ENCODE data around the gene DDX20.

The DDX20 gene

DNA sequence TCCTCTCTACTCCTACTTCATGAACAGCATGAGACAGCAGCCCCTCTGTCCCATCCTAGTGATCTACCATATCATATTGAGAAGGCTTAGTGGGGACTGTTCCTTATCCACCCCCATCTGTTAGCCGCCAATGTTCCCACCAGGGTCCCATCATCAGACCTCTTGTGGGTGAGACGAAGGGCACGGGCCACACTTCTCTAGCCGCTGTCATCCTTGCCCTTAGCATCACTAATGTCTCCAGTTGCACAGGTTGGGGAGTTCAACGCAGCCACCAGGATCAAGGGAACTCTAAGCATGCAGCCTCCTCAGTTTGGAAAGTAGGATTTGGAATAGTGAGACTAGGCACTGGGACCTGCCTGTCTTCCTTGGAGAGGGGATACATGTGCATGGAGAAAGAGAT is 36.6 kb upstream of the DDX20 start:
- in situ Hi-C loops (cut with HindIII; ENCODE audit: low sequenced_read_pairs): no loop called here
- TF ChIP-seq, protein P1, sequence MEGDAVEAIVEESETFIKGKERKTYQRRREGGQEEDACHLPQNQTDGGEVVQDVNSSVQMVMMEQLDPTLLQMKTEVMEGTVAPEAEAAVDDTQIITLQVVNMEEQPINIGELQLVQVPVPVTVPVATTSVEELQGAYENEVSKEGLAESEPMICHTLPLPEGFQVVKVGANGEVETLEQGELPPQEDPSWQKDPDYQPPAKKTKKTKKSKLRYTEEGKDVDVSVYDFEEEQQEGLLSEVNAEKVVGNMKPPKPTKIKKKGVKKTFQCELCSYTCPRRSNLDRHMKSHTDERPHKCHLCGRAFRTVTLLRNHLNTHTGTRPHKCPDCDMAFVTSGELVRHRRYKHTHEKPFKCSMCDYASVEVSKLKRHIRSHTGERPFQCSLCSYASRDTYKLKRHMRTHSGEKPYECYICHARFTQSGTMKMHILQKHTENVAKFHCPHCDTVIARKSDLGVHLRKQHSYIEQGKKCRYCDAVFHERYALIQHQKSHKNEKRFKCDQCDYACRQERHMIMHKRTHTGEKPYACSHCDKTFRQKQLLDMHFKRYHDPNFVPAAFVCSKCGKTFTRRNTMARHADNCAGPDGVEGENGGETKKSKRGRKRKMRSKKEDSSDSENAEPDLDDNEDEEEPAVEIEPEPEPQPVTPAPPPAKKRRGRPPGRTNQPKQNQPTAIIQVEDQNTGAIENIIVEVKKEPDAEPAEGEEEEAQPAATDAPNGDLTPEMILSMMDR (IDR thresholded peaks at IDR 0.05; ENCODE audit: low read depth, low read length): no peak
- no peak for DNase-seq (ENCODE audit: low read depth, low spot score)
- no peak overlapping the region for H3K4me3 ChIP-seq (ENCODE audit: low read depth, low read length)

DNA sequence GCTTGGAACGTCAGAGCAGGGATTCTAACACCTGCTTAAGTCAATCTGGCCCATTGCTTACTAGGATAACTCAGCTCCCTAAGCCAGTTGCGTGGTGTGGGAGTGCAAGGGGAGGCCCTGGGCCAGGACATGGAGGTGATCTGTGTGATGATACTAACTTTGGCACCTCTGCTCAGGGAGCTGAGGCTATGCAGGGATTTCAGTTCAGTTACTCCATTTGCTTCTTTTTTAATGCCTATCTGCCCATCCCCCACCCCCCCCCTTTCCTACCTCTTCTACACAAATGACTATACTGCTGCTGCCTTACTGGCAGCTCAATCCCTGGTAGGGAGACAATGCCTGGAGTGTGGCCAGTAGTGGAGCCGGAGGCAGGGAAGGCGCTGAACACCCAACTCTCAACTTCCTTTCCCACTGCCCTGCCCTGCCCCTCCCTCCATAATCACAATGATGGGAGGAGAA is 36.0 kb upstream of the DDX20 start:
- DNase-seq (ENCODE audit: low read depth, low spot score): no peak
- no peak overlapping the region for H3K4me3 ChIP-seq (ENCODE audit: low read depth, low read length)
- in situ Hi-C loops (cut with HindIII; ENCODE audit: low sequenced_read_pairs): no loop called here
- TF ChIP-seq, protein P1 (IDR thresholded peaks at IDR 0.05; ENCODE audit: low read depth, low read length): no peak

DNA sequence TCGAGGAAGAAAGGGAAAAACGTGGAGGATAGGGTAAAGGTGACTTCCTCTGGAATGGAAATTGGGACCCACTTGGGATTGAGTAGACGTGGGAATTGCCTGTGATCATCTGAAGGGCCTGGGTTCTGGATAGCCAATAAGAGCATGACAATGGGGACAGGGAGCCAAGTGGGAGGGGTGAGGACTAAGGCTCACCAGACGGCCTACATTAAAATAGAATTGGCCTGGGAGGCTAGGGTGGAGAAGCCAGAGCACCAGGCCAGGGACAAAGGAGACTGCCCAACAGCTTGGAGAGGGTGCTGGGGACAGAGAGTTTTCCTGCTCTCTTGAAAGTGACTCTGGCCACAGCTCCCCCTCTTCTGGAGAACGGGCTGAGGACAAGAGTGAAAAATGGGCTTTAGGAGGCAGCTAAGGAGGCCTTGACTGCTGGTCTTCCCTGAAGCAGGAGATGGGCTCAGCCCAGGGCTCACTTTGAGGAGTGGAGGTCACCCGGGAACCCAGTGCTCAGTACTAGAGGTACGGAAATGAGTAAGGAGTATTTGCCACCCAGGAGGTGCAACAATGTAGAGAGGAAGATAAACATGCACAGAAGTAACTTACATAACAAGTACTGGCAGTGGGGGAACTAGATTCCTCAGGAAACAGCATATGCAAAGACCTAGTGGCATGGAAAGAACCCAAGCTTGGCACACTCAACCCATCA is 35.3 kb upstream of the DDX20 start:
- no peak overlapping the region for H3K4me3 ChIP-seq (ENCODE audit: low read depth, low read length)
- TF ChIP-seq, protein P1 (IDR thresholded peaks at IDR 0.05; ENCODE audit: low read depth, low read length): no peak
- no peak for DNase-seq (ENCODE audit: low read depth, low spot score)
- in situ Hi-C loops (cut with HindIII; ENCODE audit: low sequenced_read_pairs): no loop called here

DNA sequence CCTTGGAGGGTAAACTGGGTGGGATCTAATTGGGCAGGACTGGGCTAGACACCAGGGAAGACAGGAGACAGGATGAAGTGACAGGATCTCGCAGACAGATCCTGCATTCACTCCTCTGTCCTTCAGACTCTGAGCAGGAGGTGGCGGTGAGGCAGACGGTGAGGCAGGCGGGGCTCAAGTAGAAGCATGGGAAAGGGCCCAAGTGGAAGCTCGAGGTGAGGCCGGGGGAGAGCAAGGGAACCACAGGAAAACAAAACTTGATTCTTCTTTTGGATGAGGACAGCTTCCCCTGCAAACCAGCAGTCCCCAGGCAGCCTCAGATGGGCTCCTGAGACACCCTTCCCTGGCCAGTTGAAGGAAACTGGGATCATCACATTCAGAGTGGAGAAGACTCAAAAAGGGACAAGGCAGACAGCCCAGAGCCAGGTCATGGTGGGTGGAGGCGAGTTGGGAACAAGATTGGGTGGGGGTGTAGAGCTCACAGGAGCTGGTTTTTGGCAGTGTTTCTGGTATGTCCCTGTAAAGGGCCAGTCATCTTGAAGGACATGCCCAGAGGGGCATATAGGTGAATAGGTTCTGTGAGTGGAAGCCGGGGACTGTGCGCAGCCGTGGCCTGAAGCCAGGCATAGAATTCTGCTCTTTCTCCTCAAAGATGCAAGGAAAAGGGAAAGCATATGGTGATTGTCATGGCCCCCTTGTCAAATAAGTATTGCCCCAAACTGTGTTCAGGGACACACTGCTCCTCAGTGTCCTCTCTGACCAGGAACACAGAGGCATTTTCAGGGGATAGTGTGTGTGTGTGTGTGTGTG is 34.5 kb upstream of the DDX20 start:
- no peak overlapping the region for H3K4me3 ChIP-seq (ENCODE audit: low read depth, low read length)
- TF ChIP-seq, protein P1 (IDR thresholded peaks at IDR 0.05; ENCODE audit: low read depth, low read length): no peak
- in situ Hi-C loops (cut with HindIII; ENCODE audit: low sequenced_read_pairs): no loop called here
- no peak for DNase-seq (ENCODE audit: low read depth, low spot score)

DNA sequence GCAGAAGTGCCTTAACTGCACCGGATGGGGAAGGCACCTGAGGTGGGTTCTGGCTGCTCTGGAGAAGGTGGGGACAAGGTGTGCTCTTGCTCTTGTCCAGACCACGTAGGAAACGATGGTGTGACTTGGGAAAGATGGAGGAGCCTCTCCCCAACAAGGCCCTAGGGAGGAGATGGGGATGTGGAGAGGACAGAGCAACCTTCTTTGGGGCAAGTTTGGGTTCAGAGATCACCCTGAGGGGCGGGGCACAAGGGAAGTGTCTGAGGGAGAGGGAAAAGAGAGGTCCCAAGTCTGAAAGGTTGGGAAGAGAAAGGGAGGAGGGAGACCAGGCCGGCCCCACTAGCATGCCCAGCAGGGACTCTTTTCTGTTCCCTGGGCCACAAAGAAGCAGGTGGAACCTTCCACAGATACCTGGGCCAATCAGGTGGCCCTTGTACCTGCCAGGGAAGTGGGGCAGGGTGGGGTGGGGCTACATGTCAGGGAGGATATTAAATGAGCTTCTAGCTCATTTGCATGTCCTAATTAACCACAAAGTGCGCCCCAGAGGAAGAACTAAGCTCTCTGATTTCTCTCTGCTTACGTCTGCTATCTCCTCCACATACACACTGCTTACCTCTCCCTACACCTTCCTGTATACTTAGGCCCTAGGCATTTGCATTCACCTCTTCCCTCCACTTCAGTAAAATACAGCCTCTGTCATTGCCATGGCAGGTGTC is 32.5 kb upstream of the DDX20 start:
- no peak for DNase-seq (ENCODE audit: low read depth, low spot score)
- TF ChIP-seq, protein P1 (IDR thresholded peaks at IDR 0.05; ENCODE audit: low read depth, low read length): no peak
- in situ Hi-C loops (cut with HindIII; ENCODE audit: low sequenced_read_pairs): no loop called here

DNA sequence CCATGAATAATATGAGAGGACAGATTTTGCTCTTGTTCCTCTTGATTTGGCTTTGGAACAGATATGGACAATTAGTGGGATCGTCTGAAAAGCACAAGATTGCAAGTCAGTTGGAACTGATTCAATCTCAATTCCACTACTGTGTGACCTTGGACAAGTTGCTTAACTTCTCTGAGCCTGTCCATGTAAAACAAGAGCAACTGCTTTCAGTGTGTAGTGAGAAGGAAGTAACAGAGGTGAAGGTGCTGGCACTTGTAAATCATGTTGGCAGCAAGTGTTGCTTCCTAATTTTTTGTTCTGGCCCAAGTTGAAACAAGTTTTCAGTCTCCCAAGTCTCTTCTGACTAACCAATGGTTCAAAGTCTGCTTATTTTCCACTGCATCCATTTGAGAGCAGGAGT is 31.8 kb upstream of the DDX20 start:
- in situ Hi-C loops (cut with HindIII; ENCODE audit: low sequenced_read_pairs): no loop called here
- DNase-seq (ENCODE audit: low read depth, low spot score): no peak
- TF ChIP-seq, protein P1 (IDR thresholded peaks at IDR 0.05; ENCODE audit: low read depth, low read length): no peak
- no peak overlapping the region for H3K4me3 ChIP-seq (ENCODE audit: low read depth, low read length)

More for the DNA sequence above, 32.5 kb upstream of the DDX20 start:
- H3K4me3 ChIP-seq (ENCODE audit: low read depth, low read length): no peak overlapping the region

Measured in astrocyte of the spinal cord (primary cell).